ENCODE results near the gene OPN5.

OPN5 gene

DNA sequence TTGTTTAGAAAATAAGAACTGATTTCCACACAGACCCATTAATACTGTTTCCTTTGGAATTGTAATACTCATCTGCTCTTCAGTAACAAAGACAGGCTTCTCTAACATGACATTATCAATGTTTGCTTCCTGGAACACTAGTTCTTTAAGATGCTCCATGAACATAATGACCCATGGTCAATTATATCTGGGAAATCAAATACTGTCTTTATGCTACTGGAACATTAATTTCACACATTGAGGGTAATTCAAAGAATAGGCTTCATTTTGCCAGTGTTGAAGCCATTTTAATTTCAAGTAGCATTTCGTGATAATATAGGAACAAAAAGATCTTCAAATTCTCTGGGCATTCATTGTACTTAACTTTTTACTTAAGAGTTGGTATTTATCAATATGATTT lies 80.9 kb downstream of the OPN5 start:
- no peaks in the 10 kb centered on the region for H3K4me1 ChIP-seq (ENCODE audit: insufficient read depth, low read length)
- H3K27ac ChIP-seq (ENCODE audit: low read depth, low read length): no peak overlapping the region
- H3K9me3 ChIP-seq (ENCODE audit: low read length): no peaks in the 10 kb centered on the region

DNA sequence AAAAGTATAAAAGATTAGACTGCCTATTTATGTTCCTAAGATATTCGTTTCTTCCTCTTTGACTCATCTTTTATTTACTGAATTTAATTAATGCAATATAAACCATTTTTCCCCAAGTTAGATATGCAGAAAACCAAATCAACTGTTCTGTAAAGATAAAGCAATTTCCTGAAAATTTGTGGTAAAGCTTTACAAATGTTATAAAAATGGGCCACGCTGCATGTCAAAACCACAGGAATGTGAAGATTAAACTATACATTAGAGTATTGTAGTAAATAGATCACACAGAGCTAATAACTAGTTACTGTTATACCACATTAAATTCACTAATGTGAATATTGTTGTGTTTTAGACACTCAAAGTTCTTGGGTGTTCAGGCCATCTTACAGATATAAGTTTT lies 83.4 kb downstream of the OPN5 start:
- no peak overlapping the region for H3K4me3 ChIP-seq (ENCODE audit: low read depth in 1 of 2, low read length in 2 of 2)

More for the DNA sequence above, 80.9 kb downstream of the OPN5 start:
- H3K36me3 ChIP-seq (ENCODE audit: insufficient read depth, low read length): no peaks in the 10 kb centered on the region
- no peak overlapping the region for H3K9ac ChIP-seq (ENCODE audit: low read length)
- no peaks in the 10 kb centered on the region for H3K27me3 ChIP-seq (ENCODE audit: control insufficient read depth in 1 of 2, insufficient read depth in 2 of 2, low read length in 2 of 2)
- no peak overlapping the region for H3K4me3 ChIP-seq (ENCODE audit: low read depth in 1 of 2, low read length in 2 of 2)

DNA sequence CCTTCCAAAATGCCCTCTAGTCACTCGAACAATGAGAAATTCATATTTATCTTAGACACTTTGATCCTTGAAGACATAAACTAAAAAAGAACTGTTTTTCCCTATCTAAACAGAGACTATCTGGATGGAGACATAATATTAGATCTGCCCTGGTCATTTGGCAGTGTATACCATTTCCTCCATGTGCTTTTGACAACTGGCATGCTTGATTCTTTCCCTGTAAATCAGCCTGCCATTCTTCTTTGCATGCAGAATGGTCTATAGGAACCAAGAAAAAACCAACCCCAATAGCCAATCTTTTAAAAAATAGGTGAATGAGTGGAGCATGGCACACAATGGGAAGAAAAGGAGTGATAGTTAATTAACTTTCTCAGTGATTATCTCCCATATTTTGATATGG lies 93.8 kb downstream of the OPN5 start:
- Histone ChIP-seq H3K27me3 (ENCODE audit: control insufficient read depth in 1 of 2, insufficient read depth in 2 of 2, low read length in 2 of 2) (no peaks in the 10 kb centered on the region), H3K4me3 (ENCODE audit: low read depth in 1 of 2, low read length in 2 of 2) (no peak overlapping the region), H3K9me3 (ENCODE audit: low read length) (no peaks in the 10 kb centered on the region), H3K27ac (ENCODE audit: low read depth, low read length) (no peak overlapping the region), H3K36me3 (ENCODE audit: insufficient read depth, low read length) (no peaks in the 10 kb centered on the region), H3K4me1 (ENCODE audit: insufficient read depth, low read length) (no peaks in the 10 kb centered on the region), H3K9ac (ENCODE audit: low read length) (no peak overlapping the region)

More for the DNA sequence above, 83.4 kb downstream of the OPN5 start:
- Histone ChIP-seq H3K36me3 (ENCODE audit: insufficient read depth, low read length) (no peaks in the 10 kb centered on the region), H3K4me1 (ENCODE audit: insufficient read depth, low read length) (no peaks in the 10 kb centered on the region), H3K9me3 (ENCODE audit: low read length) (no peaks in the 10 kb centered on the region), H3K27me3 (ENCODE audit: control insufficient read depth in 1 of 2, insufficient read depth in 2 of 2, low read length in 2 of 2) (no peaks in the 10 kb centered on the region), H3K27ac (ENCODE audit: low read depth, low read length) (no peak overlapping the region), H3K9ac (ENCODE audit: low read length) (no peak overlapping the region)

Measured in muscle layer of colon (tissue), 2 donors.